ENCODE data around the gene BATF.

DNA sequence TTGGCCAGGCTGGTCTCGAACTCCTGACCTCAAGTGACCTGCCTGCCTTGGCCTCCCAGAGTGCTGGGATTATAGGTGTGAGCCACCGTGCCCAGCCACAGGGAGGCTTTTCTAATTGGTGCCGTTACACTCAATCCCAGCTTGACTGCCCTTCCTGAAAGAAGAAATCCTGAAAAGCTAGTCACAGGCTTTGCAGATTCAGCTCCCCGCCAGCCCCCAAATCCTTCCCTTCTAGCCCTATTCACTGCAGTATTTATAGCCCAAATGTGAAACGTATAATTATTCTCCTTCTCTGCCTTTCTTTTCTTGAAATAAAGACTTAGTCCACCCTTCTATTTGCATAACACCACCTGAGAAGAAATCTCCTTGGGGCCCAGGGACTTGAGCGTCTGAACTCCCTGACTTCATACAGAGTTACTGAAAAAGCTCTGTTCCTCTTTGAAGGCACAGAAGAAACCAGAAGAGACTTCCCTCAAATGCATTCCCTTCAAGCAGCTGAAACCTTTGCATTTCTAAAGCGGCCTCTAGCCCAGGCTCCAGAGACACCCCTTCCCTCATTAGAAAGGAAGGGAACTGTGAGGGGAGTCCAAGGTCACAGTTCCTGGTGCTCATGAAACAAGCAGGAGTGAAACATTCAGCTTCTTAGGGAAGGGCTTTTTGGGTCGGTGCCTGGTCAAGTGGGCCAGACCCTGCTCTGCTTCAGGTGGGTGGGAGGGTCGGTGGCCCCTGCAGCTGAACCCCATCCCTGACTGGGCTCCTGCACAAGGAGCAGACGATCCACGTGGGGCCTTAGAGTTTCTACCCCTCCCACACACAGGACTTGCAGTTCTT lies 42.3 kb upstream of the BATF start:
- TF ChIP-seq CTCF (IDR thresholded peaks at IDR 0.05 in 2 of 3, conservative IDR thresholded peaks at IDR 0.05 in 1 of 3; ENCODE audit: borderline replicate concordance in 1 of 3, insufficient read depth in 1 of 3, low read depth in 2 of 3, low read length in 2 of 3), result no peak
- no peak for TF ChIP-seq POLR2A (IDR thresholded peaks at IDR 0.05; ENCODE audit: borderline replicate concordance, extremely low read depth, insufficient read depth, insufficient read length)
- no peak for TF ChIP-seq POLR2AphosphoS5 (IDR thresholded peaks at IDR 0.05; ENCODE audit: low read depth, low read length)
- no peak for TF ChIP-seq RAD21 (IDR thresholded peaks at IDR 0.05; ENCODE audit: low read depth)
- TF ChIP-seq SRF (IDR thresholded peaks at IDR 0.05; ENCODE audit: low read depth), result no peak
- TF ChIP-seq, protein P1, sequence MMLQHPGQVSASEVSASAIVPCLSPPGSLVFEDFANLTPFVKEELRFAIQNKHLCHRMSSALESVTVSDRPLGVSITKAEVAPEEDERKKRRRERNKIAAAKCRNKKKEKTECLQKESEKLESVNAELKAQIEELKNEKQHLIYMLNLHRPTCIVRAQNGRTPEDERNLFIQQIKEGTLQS (IDR thresholded peaks at IDR 0.05), result no peak
- no peak for TF ChIP-seq EZH2 (IDR thresholded peaks at IDR 0.05)
- TF ChIP-seq REST (IDR thresholded peaks at IDR 0.05; ENCODE audit: low read depth), result no peak
- TF ChIP-seq SIN3A (IDR thresholded peaks at IDR 0.05; ENCODE audit: low read depth), result no peak
- TF ChIP-seq ELF1 (IDR thresholded peaks at IDR 0.05; ENCODE audit: borderline replicate concordance, low read depth), result no peak
- no peak for TF ChIP-seq TCF7L2 (IDR thresholded peaks at IDR 0.05; ENCODE audit: borderline replicate concordance, extremely low read depth, insufficient read depth, insufficient read length)
- TF ChIP-seq JUND (IDR thresholded peaks at IDR 0.05), result no peak
- no peak for TF ChIP-seq CEBPB (IDR thresholded peaks at IDR 0.05; ENCODE audit: low read depth)
